ENCODE results near the gene EVPLL. TPM values are rescaled to one million over a fixed set of nuclear protein-coding genes. Genes with fewer than 3 reads are reported as not detected.

The EVPLL gene
- polyA plus RNA-seq, 3 donors, result not detected

GRCh38 chr17:18379246-18380146 is 1.9 kb downstream of the EVPLL start:
- no peak for TF ChIP-seq CTCF (IDR thresholded peaks at IDR 0.05)
- Mint-ChIP-seq H3K27me3 (ENCODE audit: low read depth in 3 of 3) (peaks cover 34 to 53% (median 45%) of the 10 kb centered on the region in 3 donors), H3K27ac (no peak overlapping the region), H3K36me3 (peaks cover 4% of the 10 kb centered on the region in 2 donors), H3K4me1 (peaks cover 16% of the 10 kb centered on the region), H3K4me3 (peak overlapping the region in 1 of 2 donors; percentile 11), H3K9me3 (peaks cover 7 to 16% (median 10%) of the 10 kb centered on the region in 7 donors)
- 95% methylated on average over 9 of the region's 16 CpGs for WGBS (ENCODE audit: insufficient coverage)
- Histone ChIP-seq H3K4me2 (replicated peaks; ENCODE audit: extremely low read depth, low read length, poor library complexity, severe bottlenecking) (no peak overlapping the region), H3K9me3 (replicated peaks in 1 of 2; ENCODE audit: control insufficient read depth in 1 of 2, insufficient read depth in 1 of 2, low read length in 2 of 2) (peaks cover 7% of the 10 kb centered on the region in 2 donors), H3K36me3 (replicated peaks in 1 of 2; ENCODE audit: control insufficient read depth in 1 of 2, insufficient read depth in 2 of 2, low read length in 2 of 2) (no peaks in the 10 kb centered on the region), H3K4me3 (replicated peaks in 1 of 3; ENCODE audit: low read depth in 2 of 3, low read length in 3 of 3) (no peak overlapping the region), H3K27me3 (ENCODE audit: control insufficient read depth in 2 of 2, insufficient read depth in 2 of 2, low read length in 2 of 2) (peaks cover 0 to 31% of the 10 kb centered on the region in 2 donors), H3K79me2 (ENCODE audit: insufficient read depth, low read length) (no peaks in the 10 kb centered on the region), H3K4me1 (ENCODE audit: control insufficient read depth in 1 of 2, insufficient read depth in 2 of 2, low read length in 2 of 2) (peaks cover 22 to 26% of the 10 kb centered on the region in 2 donors), H3K9ac (ENCODE audit: insufficient read depth, low read length, poor library complexity, severe bottlenecking) (no peak overlapping the region), H2AFZ (ENCODE audit: insufficient read depth, low read depth, low read length, poor library complexity, severe bottlenecking) (no peak overlapping the region), H4K20me1 (ENCODE audit: insufficient read depth, low read length) (no peaks in the 10 kb centered on the region), H3K27ac (ENCODE audit: low read depth in 1 of 2, low read length in 2 of 2) (no peak overlapping the region)
- intact Hi-C loops (cut with micrococcal nuclease), result no loop called here
- DNase-seq, result no peak

- H3K9me3 Mint-ChIP-seq, result peaks cover under 1 to 9% (median 4%) of the 10 kb centered on the region in 7 donors
- no peak for TF ChIP-seq CTCF (IDR thresholded peaks at IDR 0.05)
- no peak overlapping the region for H3K4me3 ChIP-seq (replicated peaks in 1 of 3; ENCODE audit: low read depth in 2 of 3, low read length in 3 of 3)
- peak overlapping the region in 1 of 2 donors; percentile 26 for H3K4me3 Mint-ChIP-seq
- no peaks in the 10 kb centered on the region for H4K20me1 ChIP-seq (ENCODE audit: insufficient read depth, low read length)
- no peak overlapping the region for H2AFZ ChIP-seq (ENCODE audit: insufficient read depth, low read depth, low read length, poor library complexity, severe bottlenecking)
- H3K9me3 ChIP-seq (replicated peaks in 1 of 2; ENCODE audit: control insufficient read depth in 1 of 2, insufficient read depth in 1 of 2, low read length in 2 of 2), result peaks cover 0 to 1% of the 10 kb centered on the region in 2 donors
- no peak for DNase-seq
- H3K79me2 ChIP-seq (ENCODE audit: insufficient read depth, low read length), result no peaks in the 10 kb centered on the region
- 50% methylated on average over 7 of the region's 15 CpGs for WGBS (ENCODE audit: insufficient coverage)
- peaks cover 22 to 26% of the 10 kb centered on the region in 2 donors for H3K4me1 ChIP-seq (ENCODE audit: control insufficient read depth in 1 of 2, insufficient read depth in 2 of 2, low read length in 2 of 2)
- peaks cover 0 to 31% of the 10 kb centered on the region in 2 donors for H3K27me3 ChIP-seq (ENCODE audit: control insufficient read depth in 2 of 2, insufficient read depth in 2 of 2, low read length in 2 of 2)
- H3K27ac ChIP-seq (ENCODE audit: low read depth in 1 of 2, low read length in 2 of 2), result no peak overlapping the region
- no peak overlapping the region for H3K4me2 ChIP-seq (replicated peaks; ENCODE audit: extremely low read depth, low read length, poor library complexity, severe bottlenecking)
- peaks cover 16% of the 10 kb centered on the region for H3K4me1 Mint-ChIP-seq
- no peak overlapping the region for H3K9ac ChIP-seq (ENCODE audit: insufficient read depth, low read length, poor library complexity, severe bottlenecking)
- H3K36me3 ChIP-seq (replicated peaks in 1 of 2; ENCODE audit: control insufficient read depth in 1 of 2, insufficient read depth in 2 of 2, low read length in 2 of 2), result no peaks in the 10 kb centered on the region
- H3K27ac Mint-ChIP-seq, result no peak overlapping the region
- H3K36me3 Mint-ChIP-seq, result peaks cover under 1 to 4% of the 10 kb centered on the region in 2 donors
- peaks cover 36 to 55% (median 51%) of the 10 kb centered on the region in 3 donors for H3K27me3 Mint-ChIP-seq (ENCODE audit: low read depth in 3 of 3)
- intact Hi-C loops (cut with micrococcal nuclease), result no loop called here
Observed at GRCh38 chr17:18380471-18381157, 3.0 kb downstream of the EVPLL start.

Measured in CD14-positive monocyte (primary cell).